HG02884 (cell line): ENCODE data around the gene PBX2.
"Not testable (repeated sequence)": the region's sequence is repeated elsewhere in the genome, so short reads cannot be mapped to it uniquely, and the experiment has no call there.

Experiments used
- ATAC-seq: cut with Tn5 transposase; IDR thresholded peaks from one replicate; pipeline ENCODE4 v1.9.1; 2021; ENCODE audit warnings: mild to moderate bottlenecking, moderate library complexity; ENCODE audit not compliant: unreplicated experiment

PBX2 gene

GRCh38 chr6:32151863-32152768 lies 37.9 kb downstream of the PBX2 start, which contains the start of gene PRRT1:
Gene PRRT1 (minus strand): TSS chr6:32151939. CDS start chr6:32151827, 112 bp downstream.
- ATAC-seq: no peak

GRCh38 chr6:32151181-32151862 lies 38.7 kb downstream of the PBX2 start:
- no peak for ATAC-seq

GRCh38 chr6:32149932-32150870 lies 39.8 kb downstream of the PBX2 start:
- no peak for ATAC-seq

- ATAC-seq: no peak
Observed at GRCh38 chr6:32149092-32149755, 40.8 kb downstream of the PBX2 start.

GRCh38 chr6:32148289-32149091 lies 41.5 kb downstream of the PBX2 start:
- ATAC-seq: no peak

- no peak for ATAC-seq
Observed at GRCh38 chr6:32147401-32148132, 42.4 kb downstream of the PBX2 start.

GRCh38 chr6:32146687-32147086 lies 43.3 kb downstream of the PBX2 start:
- ATAC-seq: no peak

GRCh38 chr6:32146287-32146686 lies 43.7 kb downstream of the PBX2 start:
- ATAC-seq: no peak

GRCh38 chr6:32144238-32144637 lies 45.8 kb downstream of the PBX2 start:
- not testable (repeated sequence) for ATAC-seq

GRCh38 chr6:32140420-32141046 lies 49.5 kb downstream of the PBX2 start:
- no peak for ATAC-seq

GRCh38 chr6:32139590-32139989 lies 50.4 kb downstream of the PBX2 start:
- ATAC-seq: no peak

- ATAC-seq: no peak
Observed at GRCh38 chr6:32137454-32137853, 52.5 kb downstream of the PBX2 start.
